ENCODE measurements around the gene GNA12. TPM values are rescaled to one million over a fixed set of nuclear protein-coding genes. Genes with fewer than 3 reads are reported as not detected.

GNA12 gene
- total RNA-seq, 2 experiments from 2014 or later: 14.4 to 18.6 TPM

DNA sequence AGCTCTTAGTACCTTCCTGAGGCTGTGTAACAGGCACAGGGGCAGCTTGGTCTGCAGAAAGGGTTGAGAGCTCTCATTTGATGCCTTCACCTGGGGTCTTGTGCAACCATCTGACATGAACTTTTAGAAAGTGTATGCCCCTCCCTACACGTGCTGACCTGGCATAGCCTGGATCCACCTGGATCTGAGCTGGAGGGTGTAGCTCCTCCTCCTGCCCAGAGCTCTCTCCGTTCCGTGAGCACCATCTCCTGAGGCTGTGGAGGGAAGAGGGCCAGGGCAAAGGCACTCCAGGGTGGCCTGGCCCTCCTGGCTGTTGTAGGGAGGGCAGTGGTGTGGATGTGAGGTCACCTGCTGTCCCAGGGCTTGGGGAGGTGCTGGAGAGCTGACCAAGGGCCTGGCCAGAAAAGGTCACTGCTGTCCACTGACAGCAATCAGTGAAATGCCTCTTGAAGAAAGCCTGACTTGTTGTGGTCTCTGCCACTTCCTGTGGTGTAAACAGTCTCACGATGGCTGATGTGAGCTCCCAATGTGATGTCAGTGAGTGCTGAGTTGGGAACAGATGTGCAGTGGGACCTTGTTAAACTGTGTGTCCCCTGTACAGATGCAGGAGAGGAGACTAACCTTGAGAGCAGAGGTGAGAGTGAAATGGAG is 133.1 kb downstream of the GNA12 start:
- Mint-ChIP-seq H3K27me3 (peaks cover 29% of the 10 kb centered on the region), H3K9me3 (ENCODE audit: low read depth) (no peaks in the 10 kb centered on the region), H3K4me3 (peak overlapping the region; percentile 74), H3K4me1 (peaks cover 49% of the 10 kb centered on the region), H3K36me3 (no peaks in the 10 kb centered on the region), H3K27ac (peak overlapping the region; percentile 81)
- DNase-seq: peak; percentile 87
- CTCF ChIA-PET: interaction anchor here (1.0 to 15.9 kb wide), 26 partner anchors 9 to 772 kb away, joined by 3 to 317 read pairs (median 7); partner anchors contain the start of gene AMZ1
- peak; percentile 43 for ATAC-seq

DNA sequence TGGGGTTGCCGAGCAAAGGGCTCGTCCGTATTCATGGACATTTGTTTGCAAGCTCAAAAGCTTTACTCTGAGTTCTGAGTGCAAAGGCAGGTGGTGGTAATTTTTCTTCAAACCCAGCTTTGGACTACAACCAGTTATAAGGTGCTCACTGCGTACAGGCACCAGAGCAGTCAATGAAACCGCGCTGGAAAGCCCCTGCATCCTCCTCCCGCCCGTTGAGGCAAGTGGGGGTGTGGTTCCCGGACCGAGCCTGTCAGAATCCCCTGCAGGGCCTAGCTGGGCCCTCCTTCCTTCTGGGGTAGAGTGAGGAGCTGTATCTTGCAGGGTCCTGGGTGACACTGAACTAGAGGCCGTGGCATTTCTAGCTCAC is 133.8 kb downstream of the GNA12 start:
- Mint-ChIP-seq H3K4me1 (peaks cover 42% of the 10 kb centered on the region), H3K9me3 (ENCODE audit: low read depth) (no peaks in the 10 kb centered on the region), H3K36me3 (no peaks in the 10 kb centered on the region), H3K27ac (peak overlapping the region; percentile 81), H3K4me3 (peak overlapping the region; percentile 74), H3K27me3 (peaks cover 31% of the 10 kb centered on the region)
- ATAC-seq (peak; percentile 54), DNase-seq (peak; percentile 83)
- CTCF ChIA-PET: interaction anchor here (0.7 to 15.9 kb wide), 48 partner anchors 8 to 771 kb away, joined by 3 to 317 read pairs (median 6); partner anchors contain the start of genes AMZ1, BRAT1 and TTYH3

DNA sequence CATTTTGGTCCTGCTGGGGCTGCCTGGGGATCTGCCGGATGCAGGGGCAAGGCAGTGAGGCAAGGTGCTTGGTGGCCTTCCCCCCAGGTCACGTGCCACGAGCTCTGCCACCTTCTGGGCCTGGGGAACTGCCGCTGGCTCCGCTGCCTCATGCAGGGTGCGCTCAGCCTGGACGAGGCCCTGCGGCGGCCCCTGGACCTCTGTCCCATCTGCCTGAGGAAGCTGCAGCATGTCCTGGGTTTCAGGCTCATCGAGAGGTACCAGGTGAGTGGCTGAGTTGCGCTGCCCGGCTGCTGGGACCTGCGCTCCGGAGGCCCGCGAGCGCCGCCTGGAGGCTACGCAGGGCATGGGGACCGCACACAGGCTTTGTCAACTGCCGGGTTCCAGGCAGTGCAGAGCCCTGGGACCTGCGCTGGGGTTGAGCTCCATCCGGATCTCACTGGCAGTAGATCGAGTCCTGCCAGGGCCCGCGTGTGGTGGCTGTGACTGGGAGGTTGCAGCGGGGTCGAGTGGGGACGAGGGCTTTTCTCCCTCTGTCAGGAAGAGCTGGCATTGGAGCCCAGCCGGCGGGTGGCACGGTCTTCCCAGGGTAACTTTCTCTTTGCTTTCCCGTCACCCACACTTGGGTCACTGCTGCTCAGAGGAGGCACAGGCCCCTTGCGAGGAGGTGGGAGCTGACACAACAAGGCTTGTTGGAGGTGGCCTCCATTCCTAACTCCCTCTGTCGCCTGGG is 134.4 kb downstream of the GNA12 start:
- peaks cover 33% of the 10 kb centered on the region for H3K27me3 Mint-ChIP-seq

DNA sequence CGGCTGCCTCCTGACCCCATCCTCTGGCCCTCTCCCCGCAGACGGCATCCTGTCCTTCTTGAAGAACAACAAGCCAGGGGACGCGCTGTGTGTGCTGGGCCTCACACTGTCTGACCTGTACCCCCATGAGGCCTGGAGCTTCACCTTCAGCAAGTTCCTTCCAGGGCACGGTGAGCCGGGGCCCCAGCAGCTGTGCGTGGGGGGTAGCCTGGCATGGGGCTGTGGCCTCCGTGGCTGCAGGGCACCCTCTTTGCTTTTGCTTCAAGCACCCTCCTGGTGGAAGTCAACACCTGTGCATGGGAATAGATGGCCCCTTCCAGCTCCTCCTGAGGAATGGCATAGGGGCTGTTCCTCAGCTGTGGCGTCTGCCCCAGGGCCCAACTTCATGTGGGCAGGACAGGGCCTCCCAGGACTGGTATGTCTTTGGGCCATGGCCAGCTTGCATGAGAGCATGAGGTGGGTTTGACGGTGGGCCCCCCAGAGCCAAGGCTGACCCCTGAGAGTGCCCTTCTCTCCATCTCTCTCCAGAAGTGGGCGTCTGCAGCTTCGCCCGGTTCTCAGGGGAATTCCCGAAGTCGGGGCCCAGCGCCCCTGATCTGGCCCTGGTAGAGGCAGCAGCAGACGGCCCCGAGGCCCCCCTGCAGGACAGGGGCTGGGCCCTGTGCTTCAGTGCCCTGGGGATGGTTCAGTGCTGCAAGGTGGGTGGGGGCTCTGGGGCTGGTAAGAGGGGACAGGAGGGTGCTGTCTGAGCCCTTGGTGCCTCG is 135.4 kb downstream of the GNA12 start:
- Mint-ChIP-seq H3K4me3 (no peak overlapping the region), H3K9me3 (ENCODE audit: low read depth) (no peaks in the 10 kb centered on the region), H3K27ac (no peak overlapping the region), H3K36me3 (no peaks in the 10 kb centered on the region), H3K27me3 (peaks cover 27% of the 10 kb centered on the region), H3K4me1 (peaks cover 28% of the 10 kb centered on the region)
- DNase-seq (no peak), ATAC-seq (no peak)
- CTCF ChIA-PET: interaction anchor here (0.8 to 15.9 kb wide), 25 partner anchors 10 to 257 kb away, joined by 3 to 317 read pairs (median 8); partner anchors contain the start of genes AMZ1 and BRAT1

More for the DNA sequence above, 134.4 kb downstream of the GNA12 start:
- no peaks in the 10 kb centered on the region for H3K9me3 Mint-ChIP-seq (ENCODE audit: low read depth)
- H3K27ac Mint-ChIP-seq: peak overlapping the region; percentile 81
- DNase-seq (peak; percentile 91), ATAC-seq (peak; percentile 88)
- peak overlapping the region; percentile 74 for H3K4me3 Mint-ChIP-seq
- no peaks in the 10 kb centered on the region for H3K36me3 Mint-ChIP-seq
- peaks cover 36% of the 10 kb centered on the region for H3K4me1 Mint-ChIP-seq
- CTCF ChIA-PET: interaction anchor here (0.7 to 15.9 kb wide), 50 partner anchors 8 to 770 kb away, joined by 3 to 317 read pairs (median 5); partner anchors contain the start of genes AMZ1, BRAT1 and TTYH3

DNA sequence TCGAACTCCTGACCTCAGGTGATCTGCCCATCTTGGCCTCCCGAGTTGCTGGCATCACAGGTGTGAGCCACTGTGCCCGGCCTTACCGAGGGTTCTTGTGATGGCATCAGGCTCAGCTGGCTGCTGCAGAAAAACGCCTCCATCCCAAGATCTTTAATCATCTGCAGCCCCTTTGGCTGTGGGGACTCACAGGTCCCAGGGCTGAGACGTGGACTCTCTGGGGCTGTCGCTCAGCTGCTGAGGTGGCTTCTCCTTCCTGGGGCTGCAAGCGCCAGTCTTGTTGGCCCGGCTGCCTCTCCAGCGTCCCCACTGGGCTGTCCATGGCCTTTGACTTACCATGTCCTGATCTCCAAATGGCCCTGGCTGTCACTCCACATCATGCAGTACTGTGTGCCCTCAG is 136.1 kb downstream of the GNA12 start:
- DNase-seq (no peak), ATAC-seq (no peak)
- Mint-ChIP-seq H3K27ac (no peak overlapping the region), H3K4me3 (no peak overlapping the region), H3K9me3 (ENCODE audit: low read depth) (no peaks in the 10 kb centered on the region), H3K4me1 (peaks cover 26% of the 10 kb centered on the region), H3K36me3 (no peaks in the 10 kb centered on the region), H3K27me3 (peaks cover 30% of the 10 kb centered on the region)
- CTCF ChIA-PET: interaction anchor here (4.1 to 15.9 kb wide), 5 partner anchors 9 to 39 kb away, joined by 41 to 317 read pairs (median 77); partner anchors contain the start of gene AMZ1

DNA sequence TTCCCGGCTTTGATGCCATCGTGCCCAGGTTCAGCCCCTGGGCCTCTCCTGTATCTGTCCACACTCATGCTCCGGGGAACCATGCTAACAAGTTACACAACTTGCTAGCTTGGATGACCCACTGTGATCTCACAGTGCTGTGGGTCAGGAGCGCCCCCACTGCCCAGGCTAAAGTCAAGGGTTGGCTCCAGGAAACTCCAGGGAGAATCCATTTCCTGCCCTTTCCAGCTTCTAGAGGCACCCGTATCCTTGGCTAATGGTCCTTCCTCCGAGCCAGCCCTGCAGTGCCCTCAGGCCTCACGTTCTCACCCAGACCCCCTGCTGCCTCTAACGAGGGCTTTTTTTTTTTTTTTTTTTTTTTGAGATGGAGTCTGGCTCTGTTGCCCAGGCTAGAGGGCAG is 136.6 kb downstream of the GNA12 start:
- Mint-ChIP-seq H3K4me3 (no peak overlapping the region), H3K4me1 (peaks cover 26% of the 10 kb centered on the region), H3K27me3 (peaks cover 33% of the 10 kb centered on the region)

DNA sequence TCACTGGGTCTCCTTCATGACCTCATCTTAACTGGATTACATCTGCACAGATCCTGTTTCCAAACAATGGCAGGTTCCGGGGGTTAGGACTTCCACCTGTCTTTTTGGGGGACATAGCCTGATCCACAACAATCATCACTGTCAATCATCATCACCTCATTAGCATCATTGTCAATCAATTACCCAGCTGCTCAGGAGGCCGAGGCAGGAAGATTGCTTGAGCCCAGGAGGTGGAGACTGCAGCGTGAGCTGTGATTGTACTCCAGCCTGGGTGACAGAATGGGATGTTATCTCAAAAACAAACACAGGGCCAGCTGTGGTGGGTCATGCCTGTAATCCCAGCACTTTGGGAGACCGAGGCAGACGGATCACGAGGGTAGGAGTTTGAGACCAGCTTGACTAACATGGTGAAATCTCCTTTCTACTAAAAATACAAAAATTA is 137.4 kb downstream of the GNA12 start:
- Mint-ChIP-seq H3K4me3 (no peak overlapping the region), H3K9me3 (ENCODE audit: low read depth) (no peaks in the 10 kb centered on the region), H3K36me3 (no peaks in the 10 kb centered on the region), H3K27me3 (peaks cover 40% of the 10 kb centered on the region), H3K4me1 (peaks cover 24% of the 10 kb centered on the region), H3K27ac (no peak overlapping the region)
- DNase-seq (no peak), ATAC-seq (no peak)
- CTCF ChIA-PET: interaction anchor here (0.9 to 15.9 kb wide), 4 partner anchors 26 to 141 kb away, joined by 3 to 317 read pairs (median 22); no protein-coding TSS in a partner anchor

More for the DNA sequence above, 136.6 kb downstream of the GNA12 start:
- no peak overlapping the region for H3K27ac Mint-ChIP-seq
- H3K9me3 Mint-ChIP-seq (ENCODE audit: low read depth): no peaks in the 10 kb centered on the region
- no peak for DNase-seq
- no peak for ATAC-seq
- no peaks in the 10 kb centered on the region for H3K36me3 Mint-ChIP-seq
- CTCF ChIA-PET: interaction anchor here (0.9 to 15.9 kb wide), 4 partner anchors 13 to 62 kb away, joined by 3 to 317 read pairs (median 59); no protein-coding TSS in a partner anchor

DNA sequence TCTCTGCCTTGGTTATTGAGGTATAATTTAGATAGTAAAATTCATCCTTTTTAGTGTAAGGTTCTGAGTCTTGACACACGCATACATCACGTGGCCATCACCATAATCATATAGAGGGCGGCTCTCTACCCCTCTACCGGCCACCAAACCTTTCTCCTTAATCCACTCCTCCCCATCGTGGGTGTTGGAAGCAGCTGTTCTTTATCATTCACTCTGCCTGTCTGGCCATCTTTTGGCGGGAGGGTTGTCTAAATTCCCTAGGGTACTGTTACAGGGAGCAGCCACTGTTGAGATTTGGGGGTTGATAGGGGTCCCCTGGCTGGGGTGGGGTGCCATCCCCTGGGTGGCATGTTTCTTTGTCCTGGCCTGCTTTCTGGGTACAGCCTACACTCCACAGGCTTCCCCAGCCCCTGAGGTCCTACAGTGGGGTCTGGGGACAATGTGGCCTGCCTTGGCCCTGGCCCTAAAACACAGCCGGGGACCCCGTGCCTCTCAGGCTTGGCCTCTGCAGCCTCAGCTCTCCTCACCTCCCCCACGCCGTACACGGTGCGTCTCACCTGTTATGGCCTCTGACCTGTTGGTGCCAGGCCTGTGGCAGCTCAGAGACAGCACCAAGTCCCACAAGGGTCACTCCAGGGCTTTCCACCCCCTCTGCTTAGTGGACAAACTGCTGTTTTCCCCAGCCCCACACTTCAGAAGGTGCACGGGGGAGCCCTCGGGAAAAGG is 138.6 kb downstream of the GNA12 start:
- DNase-seq (no peak), ATAC-seq (no peak)
- no peak overlapping the region for H3K27ac Mint-ChIP-seq
- peaks cover 15% of the 10 kb centered on the region for H3K4me1 Mint-ChIP-seq
- no peaks in the 10 kb centered on the region for H3K9me3 Mint-ChIP-seq (ENCODE audit: low read depth)
- no peak overlapping the region for H3K4me3 Mint-ChIP-seq
- no peaks in the 10 kb centered on the region for H3K36me3 Mint-ChIP-seq
- peaks cover 48% of the 10 kb centered on the region for H3K27me3 Mint-ChIP-seq
- CTCF ChIA-PET: interaction anchor here (1.6 to 15.9 kb wide), 3 partner anchors 13 to 37 kb away, joined by 4 to 317 read pairs (median 41); no protein-coding TSS in a partner anchor

DNA sequence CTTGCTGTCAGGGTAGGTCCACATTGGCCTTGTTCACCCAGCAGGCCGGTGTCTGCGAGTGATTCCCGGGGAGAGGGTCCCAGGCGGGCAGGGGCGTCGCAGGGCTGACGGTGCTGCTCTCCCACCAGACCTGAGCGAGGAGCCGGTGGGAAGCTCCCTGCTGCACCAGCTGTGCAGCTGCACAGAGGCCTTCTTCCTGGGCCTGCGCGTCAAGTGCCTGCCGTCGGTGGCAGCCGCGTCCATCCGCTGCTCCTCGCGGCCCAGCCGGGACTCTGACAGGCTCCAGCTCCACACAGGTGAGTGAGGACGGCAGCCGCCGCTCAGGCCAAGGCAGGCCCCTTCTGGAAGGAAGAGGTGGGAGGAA is 141.5 kb downstream of the GNA12 start:
- Mint-ChIP-seq H3K4me3 (no peak overlapping the region), H3K36me3 (no peaks in the 10 kb centered on the region), H3K27me3 (peaks cover 48% of the 10 kb centered on the region), H3K4me1 (peaks cover 25% of the 10 kb centered on the region), H3K27ac (peak overlapping the region; percentile 31), H3K9me3 (ENCODE audit: low read depth) (no peaks in the 10 kb centered on the region)
- ATAC-seq (no peak), DNase-seq (no peak)
- CTCF ChIA-PET: interaction anchor here (0.9 to 1.9 kb wide), 3 partner anchors 8 to 32 kb away, joined by 3 to 12 read pairs (median 6); no protein-coding TSS in a partner anchor

DNA sequence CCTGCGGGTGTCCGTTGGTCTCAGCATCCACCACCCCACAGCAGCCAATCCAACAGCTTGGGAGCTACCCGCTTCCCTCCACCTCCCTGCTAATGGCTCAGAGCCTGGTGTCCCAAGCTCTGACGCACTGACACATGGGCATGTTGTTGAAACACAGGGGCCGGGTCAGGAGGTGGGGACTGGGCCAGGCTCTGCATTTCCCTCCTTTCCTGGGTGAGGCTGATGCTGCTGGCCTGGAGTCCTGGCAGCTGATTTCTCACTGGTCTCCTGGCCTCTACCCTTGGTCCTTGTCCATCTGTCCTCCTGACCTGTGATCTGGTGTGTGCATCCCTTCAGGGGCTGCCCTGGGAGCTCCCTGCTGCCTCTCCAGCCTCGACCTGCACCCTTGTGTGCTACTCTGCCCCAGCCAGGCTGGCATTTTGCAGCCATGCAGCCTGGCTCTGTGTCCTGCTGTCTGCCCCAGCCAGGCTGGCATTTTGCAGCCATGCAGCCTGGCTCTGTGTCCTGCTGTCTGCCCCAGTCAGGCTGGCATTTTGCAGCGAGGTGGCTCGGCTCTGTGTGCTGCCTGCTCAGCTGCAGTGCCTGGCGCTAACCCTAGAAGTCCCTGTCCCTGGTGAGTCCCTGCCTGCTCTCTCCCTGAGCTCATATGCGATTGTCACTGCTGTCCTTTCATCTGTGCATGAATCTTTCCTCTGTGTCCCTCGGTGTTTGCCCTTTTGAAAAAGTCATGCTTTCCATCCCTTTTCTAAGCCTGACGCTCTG is 142.1 kb downstream of the GNA12 start:
- CTCF ChIA-PET: interaction anchor here (0.9 to 1.9 kb wide), 3 partner anchors 9 to 31 kb away, joined by 3 to 12 read pairs (median 6); no protein-coding TSS in a partner anchor
- no peak for ATAC-seq
- Mint-ChIP-seq H3K27ac (peak overlapping the region; percentile 31), H3K27me3 (peaks cover 48% of the 10 kb centered on the region), H3K9me3 (ENCODE audit: low read depth) (no peaks in the 10 kb centered on the region), H3K36me3 (no peaks in the 10 kb centered on the region), H3K4me1 (peaks cover 29% of the 10 kb centered on the region), H3K4me3 (no peak overlapping the region)
- no peak for DNase-seq

DNA sequence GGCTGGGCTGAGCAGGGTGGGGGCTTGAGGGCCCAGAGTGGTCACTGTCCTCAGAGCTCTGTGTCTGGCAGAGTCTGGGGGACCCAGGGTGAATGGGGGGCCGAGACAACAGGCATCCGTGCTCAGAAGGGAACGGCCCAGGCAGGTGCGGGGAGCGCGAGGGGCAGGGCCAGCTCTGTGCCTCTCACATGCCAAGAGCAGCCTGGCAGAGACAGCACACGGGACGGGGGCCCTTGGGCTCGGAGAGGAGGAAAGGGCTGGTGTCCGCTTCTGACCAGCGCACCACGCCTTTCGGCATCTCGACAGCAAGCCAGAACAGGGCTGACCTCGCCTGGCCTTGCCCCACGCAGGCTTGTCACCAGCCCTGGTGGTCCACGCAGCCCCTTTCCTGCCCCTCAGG is 142.7 kb downstream of the GNA12 start:
- Mint-ChIP-seq H3K27me3 (peaks cover 50% of the 10 kb centered on the region), H3K9me3 (ENCODE audit: low read depth) (no peaks in the 10 kb centered on the region), H3K4me1 (peaks cover 33% of the 10 kb centered on the region), H3K27ac (no peak overlapping the region), H3K36me3 (no peaks in the 10 kb centered on the region), H3K4me3 (no peak overlapping the region)
- no peak for ATAC-seq
- no peak for DNase-seq
- CTCF ChIA-PET: interaction anchor here (1.5 to 1.9 kb wide), 3 partner anchors 9 to 232 kb away, joined by 5 to 12 read pairs (median 6); no protein-coding TSS in a partner anchor

Measured in activated CD8-positive, alpha-beta memory T cell treated with anti-CD3 and anti-CD28 coated beads, Interleukin-2, amount 10 ng/mL, durations not matched to agents 7 days and 5 days (primary cell).